Fibroblast of upper back skin (primary cell): ENCODE data around the gene UBL5.
"Not testable (repeated sequence)": the region's sequence is repeated elsewhere in the genome, so short reads cannot be mapped to it uniquely, and the experiment has no call there.

ENCODE experiments used
- DNase-seq: peaks from one replicate; pipeline ENCODE4 v3.0.0-alpha.2; 2013

Gene UBL5

DNA sequence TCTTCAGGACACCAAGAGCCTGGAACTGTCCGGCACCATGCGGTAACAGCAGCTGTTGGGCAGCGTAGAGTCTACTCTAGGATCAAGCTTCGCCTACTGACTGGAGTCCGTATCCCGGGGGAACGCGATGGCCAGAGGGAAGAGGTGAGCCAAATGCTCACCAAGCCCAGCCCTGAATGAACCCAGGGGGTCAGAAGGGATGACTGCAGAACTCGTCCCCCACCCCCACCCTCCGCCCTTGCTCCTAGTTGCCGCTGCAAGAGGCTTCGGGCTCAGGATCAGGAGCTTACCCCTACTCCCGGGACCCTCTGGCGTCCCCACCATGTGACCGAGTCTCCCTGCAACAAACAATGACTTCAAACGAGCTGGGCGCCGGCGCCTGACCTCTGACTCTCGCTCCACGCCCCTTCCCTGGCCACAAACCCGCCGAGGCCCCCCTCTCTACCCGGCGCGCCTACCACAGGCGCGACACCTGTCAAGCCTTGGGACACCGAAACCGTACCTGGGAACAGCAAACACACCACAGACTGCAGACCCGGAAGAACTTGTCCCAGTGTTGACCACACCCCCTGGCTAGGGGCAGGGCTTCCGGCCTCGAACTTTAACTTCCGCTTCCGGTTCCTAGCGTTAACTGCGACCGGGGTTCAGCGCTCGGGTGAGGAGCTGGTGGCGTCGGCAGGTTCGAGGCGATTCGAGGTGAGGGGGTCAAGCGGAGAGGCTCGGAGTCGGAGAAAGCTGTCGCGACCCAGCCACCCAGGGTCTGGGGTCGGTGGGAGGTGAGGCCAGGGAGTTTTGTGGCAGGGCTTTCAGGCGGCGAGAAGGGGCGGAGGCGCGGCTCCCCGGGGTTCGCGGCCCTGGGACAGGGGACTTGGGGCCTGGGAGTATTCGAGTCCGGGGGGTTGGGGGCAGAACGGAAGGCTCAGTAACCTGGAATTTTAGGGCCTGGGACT, at the start of gene UBL5:
TSS of gene UBL5 (plus strand) at position 630 of the 950 bp plus-strand sequence. CDS start 420 bp downstream, outside the sequence.
- DNase-seq = peak; percentile 77

DNA sequence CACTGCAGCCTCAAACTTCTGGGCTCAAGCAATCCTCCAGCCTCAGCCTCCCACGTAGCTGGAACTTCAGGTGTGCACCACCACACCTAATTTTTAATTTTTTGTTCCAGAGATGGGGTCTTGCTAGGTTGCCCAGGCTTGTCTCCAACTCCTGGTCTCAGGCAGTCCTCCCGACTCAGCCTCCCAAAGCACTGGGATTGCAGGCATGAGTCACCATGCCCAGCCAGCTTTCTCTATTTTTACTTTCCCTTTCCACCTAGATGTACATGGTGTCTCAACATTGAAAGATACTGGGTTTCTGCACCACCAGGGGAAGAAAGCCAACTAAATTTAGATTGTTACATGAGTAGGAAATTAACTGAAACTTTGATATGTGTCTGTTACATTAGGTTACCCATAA, 45.4 kb upstream of the UBL5 start:
- no peak for DNase-seq

DNA sequence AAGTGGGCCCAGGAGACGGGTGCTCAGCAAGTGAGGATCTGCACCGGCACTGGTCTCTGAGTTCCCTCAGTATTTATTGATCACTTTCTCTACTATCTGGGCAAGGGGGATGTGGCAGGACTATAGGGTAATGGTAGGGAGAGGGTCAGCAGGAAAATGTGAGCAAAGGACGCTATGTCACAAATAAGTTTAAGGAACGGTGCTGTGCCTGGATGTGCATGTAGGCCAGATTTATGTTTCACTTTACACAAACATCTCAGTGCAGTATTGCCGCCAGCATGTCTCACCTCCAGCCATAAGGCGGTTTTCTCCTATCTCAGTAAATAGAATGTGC, 43.6 kb upstream of the UBL5 start:
- DNase-seq = not testable (repeated sequence)

DNA sequence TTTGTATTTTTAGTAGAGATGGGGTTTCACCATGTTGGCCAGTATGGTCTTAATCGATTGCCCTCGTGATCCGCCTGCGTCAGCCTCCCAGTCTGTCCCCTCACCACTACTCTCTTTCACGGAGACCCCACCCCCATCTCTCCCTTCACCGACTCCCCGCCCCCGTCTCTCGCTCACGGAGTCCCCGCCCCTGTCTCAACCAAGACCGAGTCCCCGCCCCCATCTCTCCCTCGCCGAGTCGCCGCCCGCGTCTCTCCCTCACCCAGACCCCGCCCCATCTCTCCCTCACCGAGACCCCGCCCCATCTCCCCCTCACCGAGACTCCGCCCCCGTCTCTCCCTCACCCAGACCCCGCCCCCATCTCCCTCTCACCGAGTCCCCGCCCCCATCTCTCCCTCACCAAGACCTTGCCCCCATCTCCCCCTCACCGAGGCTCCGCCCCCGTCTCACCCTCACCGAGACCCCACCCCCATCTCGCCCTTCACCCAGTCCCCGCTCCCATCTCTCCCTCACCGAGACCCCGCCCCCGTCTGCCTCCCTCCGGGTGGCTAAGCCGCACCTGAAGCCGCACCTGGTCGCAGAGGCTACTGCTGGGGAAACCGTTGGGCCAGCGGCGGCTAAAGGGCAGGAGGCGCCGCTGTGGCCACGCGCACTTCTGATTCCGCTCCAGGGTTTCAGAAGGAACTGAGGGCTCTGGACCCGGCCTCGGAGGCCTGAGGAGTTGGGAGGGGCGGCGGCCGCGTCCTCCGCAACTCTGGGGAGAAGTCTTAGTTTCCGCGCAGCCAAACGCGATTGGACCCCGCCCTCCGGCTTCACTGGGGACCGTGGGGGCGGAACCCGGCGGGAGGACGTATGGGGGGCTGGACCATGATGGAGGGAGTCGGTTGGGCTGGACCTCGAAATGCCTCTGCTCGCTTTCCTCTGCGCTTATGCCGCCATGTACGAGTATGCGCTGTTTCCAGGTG, 42.1 kb upstream of the UBL5 start:
- DNase-seq = peak; percentile 94

DNA sequence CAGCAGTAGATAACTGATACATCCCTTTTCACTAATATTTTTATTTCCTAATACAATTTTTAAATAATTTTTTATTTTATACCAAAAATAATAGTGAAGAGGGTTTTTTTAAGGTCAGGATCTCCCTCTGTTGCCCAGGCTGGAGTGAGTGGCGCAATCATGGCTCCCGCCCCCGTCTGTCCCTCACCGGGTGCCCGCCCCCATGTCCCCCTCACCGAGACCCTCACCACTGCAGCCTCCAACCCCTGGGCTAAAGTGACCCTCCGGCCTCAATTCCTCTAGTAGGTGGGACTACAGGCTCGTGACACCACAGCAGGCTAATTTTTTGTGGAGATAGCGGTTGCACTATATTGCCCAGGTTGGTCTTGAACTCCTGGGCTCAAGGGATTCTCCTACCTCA, 41.4 kb upstream of the UBL5 start:
- DNase-seq = no peak

DNA sequence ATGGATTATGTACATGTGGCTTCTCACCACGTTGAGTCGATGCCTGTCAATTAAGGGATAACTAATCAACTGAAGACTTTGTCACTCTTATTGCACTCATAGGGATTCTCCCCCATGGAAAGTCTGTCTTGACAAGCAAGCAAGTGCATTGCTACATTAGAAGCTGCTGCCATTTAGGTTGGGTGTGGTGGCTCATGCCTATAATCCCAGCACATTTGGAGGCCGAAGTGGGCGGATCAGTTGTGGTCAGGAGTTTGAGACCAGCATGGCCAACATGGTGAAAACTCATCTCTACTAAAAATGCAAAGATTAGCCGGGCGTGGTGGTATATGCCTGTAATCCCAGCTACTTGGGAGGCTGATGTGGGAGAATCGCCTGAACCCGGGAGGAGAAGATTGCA, 40.9 kb upstream of the UBL5 start:
- no peak for DNase-seq

DNA sequence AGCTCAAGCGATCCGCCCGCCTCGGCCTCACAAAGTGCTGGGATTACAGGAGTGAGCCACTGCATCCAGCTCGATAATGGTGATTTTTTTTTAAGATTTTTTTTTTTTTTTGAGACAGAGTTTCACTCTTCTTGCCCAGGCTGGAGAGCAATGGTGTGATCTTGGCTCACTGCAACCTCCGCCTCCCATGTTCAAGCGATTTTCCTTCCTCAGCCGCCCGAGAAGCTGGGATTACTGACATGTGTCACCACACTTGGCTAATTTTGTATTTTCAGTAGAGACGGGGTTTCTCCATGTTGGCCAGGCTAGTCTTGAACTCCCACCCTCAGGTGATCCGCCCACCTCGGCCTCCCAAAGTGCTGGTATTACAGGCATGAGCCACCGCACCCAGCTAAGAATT, 39.1 kb upstream of the UBL5 start:
- DNase-seq = not testable (repeated sequence)

DNA sequence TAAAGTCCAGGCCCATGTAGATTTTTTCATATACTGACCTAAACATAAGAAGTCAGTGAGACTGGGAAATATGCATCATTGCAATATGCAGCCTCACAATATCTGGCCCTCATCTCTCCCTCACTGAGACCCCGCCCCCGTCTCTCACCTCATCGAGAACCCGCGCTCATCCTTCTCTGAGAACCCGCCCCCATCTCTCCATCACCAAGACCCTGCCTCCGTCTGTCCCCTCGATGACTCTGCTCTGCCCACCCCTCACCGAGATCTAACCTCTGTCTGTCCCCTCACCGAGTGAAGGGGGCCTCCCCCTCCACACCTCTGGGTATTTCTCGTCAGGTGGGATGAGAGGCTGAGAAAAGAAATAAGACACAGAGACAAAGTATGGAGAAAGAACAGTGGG, 38.7 kb upstream of the UBL5 start:
- DNase-seq = no peak

DNA sequence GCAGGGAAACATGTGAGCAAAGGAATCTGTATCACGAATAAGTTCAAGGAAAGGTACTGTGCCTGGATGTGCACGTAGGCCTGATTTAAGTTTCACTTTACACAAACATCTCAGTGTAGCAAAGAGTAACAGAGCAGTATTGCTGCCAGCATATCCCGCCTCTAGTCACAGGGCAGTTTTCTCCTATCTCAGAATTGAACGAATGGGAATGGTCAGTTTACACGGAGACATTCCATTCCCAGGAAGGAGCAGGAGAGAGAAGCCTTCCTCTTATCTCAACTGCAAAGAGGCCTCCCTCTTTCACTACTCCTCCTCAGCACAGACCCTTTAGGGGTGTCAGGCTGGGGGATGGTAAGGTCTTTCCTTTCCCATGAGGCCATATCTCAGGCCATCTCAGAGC, 38.1 kb upstream of the UBL5 start:
- DNase-seq = not testable (repeated sequence)

DNA sequence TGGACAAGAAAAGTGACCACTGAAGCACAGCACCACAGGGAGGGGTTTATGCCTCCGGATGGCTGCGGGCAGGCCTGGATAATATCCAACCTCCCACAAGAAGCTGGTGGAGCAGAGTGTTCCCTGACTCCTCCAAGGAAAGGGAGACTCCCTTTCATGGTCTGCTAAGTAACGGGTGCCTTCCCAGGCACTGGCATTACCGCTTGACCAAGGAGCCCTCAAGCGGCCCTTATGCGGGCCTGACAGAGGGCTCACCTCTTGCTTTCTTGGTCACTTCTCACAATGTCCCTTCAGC, 36.7 kb upstream of the UBL5 start:
- DNase-seq = not testable (repeated sequence)

DNA sequence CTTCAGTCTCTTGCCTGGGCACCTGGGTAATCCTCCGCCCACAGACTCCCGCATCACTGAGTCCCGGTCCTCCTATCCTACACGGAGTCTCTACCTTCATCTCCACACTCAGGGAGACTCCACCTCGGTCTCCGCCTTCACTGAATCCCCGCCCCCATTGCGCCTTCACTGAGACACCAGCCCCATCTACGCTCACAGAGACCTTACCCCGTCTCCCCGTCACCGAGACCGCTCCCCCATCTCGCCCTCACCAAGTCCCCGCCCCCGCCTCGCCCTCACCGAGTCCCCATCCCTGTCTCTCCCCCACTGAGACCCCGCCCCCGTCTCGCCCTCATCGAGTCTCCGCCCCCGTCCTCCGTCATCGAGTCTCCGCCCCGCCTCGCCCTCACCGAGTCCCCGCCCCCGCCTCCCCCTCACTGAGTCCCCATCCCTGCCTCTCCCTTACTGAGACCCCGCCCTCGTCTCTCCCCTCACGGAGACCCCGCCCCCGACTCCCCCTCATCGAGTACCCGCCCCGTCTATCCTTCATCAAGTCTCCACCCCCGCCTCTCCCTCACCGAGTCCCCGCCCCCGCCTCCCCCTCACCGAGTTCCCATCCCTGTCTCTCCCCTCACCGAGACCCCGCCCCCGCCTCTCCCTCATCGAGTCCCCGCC, 36.0 kb upstream of the UBL5 start:
- peak; percentile 96 for DNase-seq

DNA sequence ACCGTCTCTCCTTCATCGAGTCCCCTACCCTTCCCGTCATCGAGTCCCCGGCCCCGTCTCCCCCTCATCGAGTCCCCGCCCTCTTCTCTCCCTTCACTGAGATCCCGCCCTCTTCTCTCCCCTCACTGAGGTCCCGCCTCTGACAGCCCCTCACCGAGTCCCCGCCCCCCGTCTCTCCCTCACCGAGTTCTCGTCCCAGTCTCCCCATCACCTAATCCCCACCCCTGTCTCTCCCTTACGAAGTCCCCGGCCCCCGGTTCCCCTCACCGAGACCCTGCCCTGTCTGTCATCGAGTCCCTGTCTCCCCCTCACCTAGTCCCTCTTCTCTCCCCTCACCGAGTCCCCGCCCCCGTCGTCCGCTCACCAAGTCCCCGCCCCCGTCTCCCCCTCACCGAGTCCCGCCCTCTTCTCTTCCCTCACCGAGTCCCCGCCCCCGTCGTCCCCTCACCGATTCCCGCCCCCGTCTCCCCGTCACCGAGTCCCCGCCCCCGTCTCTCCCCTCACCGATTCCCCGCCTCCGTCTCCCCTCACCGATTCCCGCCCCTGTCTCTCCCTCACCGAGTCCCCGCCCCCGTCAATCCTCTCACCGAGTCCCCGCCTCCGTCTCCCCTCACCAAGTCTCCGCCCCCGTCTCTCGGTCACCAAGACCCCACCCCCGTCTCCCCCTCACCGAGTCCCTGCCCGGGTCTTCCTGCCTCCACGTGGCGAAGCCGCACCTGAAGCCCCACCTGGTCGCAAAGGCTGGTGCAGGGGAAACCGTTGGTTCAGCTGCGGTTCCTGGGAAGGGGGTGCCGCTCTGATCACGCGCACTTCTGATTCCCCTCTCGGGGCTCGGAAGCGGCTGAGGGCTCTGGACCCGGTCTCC, 35.3 kb upstream of the UBL5 start:
- peak; percentile 92 for DNase-seq

DNA sequence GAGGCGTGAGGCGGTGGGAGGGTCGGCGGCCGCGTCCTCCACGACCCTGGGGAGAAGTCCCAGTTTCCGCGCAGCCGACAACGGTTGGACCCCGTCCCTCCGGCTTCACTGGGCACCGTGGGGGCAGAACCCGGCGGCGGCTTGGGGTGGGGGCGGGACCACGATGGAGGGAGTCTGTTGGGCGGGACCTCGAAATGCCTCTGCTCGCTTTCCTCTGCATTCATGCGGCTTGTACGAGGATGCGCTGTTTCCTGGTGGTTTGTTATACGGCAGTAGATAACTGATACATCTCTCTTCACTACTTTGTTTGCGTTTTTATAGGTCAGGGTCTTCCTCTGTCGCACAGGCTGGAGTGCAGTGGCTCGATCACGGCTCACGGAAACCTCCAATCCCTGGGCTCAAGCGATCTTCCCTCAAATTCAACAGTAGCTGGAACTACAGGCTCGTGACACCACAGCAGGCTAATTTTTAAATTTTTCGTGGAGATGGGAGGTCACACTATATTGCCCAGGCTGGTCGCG, 34.6 kb upstream of the UBL5 start:
- peak; percentile 36 for DNase-seq

DNA sequence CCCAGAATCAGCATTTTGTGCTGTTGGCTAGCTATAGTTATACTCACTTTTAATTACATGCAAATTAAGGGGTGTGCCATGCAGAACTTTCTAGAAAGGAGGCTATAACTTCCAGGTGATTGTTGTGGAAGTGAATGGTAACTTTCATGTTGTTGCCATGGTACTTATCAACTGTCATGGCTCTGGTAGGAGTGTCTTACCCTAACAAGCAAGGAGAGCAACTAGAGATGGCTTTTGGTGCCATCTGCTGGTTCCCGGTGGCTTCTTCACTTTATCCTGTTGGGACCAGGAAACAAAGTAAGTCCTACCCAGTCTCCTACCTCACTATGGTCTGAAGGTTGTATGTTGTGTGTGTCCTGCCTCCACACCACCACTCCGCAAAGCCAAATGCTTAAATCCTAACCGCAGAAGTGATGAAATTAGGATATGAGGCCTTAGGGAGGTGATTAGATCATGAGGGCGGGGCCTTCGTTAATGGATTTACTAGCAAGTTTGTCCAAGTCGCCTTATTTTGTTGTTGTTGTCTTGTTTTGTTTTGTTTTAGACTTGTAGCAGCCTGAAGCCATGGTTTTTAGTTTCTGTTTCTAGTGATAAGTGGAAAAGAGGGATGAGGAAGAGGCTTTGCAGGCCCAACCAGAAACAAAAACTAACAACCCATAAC, 31.5 kb upstream of the UBL5 start:
- peak; percentile 88 for DNase-seq

DNA sequence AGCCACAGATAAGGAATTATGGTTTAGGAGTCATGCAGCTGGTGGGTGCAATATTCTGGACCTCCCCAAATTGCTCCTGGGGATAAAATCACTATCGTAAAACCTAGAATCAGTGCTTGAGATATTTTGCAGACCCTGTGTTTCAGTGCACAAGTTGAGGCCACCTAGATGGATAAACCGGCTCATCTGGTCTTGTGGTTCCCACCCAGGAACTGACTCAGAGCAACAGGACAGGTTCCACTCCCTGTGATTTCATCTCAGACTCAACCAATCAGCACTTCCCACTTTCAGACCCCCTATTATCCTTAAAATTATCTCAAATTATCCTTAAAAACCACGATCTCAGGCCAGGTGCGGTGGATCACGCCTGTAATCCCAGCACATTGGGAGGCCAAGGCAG, 29.8 kb upstream of the UBL5 start:
- no peak for DNase-seq

DNA sequence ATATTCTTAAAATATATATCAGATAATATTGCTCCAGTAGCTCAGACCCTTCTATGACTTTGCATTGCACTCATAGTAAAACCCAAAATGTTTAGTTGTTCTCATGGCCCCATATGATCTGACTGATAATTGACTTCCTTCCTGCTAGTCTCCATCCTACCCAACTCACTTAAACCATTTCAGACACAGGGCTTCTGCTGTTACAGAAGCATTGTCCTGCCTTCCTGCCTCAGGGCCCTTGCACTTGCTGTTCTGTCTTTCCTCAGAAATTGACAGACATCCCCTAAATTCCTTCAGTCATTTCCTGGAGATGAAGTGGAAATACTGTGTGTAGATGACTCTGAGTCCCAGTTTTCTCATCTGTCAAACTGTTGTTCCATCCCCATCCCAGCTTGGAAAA, 28.6 kb upstream of the UBL5 start:
- DNase-seq = no peak

DNA sequence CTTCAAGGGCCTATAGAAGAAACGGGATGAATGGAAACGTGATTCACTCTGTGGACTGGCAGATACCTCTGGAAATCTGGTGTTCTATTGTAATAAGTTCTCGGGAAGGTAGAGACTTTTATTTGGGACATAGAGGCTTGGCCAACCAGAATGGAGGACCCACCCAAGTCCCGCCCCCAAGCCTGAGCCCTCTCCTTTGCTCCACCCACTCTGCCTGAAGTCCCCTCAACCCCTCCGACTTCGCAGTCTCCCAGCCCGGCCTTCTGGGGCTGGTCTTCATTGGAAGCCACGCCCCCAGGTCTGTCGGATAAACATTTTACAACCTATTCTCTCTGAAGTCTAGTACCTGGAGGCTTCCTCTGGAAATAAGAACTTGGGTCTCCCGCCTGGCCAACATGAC, 25.7 kb upstream of the UBL5 start:
- DNase-seq = no peak

DNA sequence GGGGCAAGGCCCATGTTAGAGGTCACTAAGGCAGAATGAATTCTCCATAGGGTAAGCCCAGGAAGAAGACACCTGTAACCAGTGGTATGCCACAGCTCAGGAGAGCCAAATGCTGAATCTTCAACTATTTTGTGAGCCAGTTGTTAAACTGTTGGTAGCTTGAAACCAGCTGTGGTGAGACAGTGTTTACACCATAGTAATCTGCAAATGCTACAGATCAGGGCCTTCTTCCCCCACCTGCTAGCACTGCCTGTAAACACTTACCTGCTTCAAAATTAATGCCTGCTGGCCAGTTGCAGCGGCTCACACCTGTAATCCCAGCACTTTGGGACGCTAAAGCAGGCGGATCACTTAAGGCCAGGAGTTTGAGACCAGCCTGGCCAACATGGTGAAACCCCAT, 20.9 kb upstream of the UBL5 start:
- DNase-seq = no peak

DNA sequence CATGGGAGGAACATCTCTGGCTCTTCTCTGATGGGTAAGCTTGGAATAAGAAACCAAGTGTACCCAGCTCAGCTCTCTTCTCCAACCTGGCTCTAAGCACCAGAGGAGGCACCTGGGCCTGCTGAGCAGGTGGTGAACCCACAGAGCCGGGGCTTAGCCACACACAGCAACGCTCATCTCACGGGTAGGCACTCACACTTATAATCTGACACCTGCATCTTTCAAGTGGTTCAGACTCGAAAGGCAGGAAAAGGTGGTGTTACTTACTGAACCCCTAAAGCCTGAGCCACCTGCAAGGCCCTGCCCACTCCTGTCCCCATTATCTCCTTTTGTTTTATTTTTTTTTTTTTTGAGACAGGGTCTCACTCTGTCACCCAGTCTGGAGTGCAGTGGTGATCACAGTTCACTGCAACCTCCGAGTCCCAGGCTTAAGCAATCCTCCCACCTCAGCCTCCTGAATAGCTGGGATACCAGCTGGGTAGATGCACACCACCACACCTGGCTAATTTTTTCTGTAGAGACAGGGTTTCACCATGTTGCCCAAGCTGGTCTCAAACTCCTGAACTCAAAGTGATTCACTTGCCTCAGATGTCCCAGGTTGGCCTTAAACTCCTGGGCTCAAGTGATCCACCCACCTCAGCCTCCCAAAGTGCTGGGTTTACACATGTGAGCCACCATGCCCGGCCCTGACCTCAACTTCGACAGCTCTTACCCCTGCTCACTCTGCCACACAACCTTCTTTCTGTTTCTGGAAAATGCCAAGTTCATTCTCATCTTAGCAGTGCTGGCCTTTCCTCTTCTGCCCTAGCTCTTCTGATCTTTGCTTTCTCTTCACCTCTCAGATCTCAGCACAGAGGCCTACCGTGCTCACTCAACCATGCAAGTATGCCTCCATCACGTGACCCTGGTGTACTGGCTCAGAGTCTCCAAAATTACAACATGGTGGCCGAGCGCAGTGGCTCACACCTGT, 18.6 kb upstream of the UBL5 start:
- no peak for DNase-seq

DNA sequence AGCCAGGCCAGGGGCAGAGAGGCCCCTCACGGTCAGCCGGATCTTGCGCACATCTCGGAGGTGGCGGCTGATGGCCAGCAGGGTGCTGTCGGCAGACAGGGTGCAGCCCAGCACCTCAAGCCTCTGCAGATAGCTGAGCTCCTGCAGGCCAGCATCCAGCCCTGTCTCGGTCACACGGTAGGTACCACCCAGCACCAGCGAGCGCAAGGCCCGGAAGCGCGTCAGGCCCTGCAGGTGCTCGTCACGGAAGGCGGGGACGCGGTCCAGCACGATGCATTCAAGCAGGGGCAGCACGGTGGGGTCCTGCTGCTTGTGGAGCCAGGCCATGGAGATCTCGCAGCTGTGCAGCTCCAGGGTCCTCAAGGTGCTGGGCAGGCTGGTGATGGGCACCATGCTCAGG, 16.6 kb upstream of the UBL5 start:
- DNase-seq = no peak
